ENCODE measurements around the gene PHLDB1. TPM values are rescaled to one million over a fixed set of nuclear protein-coding genes. Genes with fewer than 3 reads are reported as not detected.

Gene PHLDB1
- total and polyA plus RNA-seq, 11 donors: 86.0 to 129 (median 113) TPM

- Histone ChIP-seq H3K4me3 (no peak overlapping the region), H3K9me3 (no peaks in the 10 kb centered on the region), H3K36me3 (peaks cover 0 to 99% (median 98%) of the 10 kb centered on the region in 9 donors), H3K4me1 (peaks cover 0 to 5% (median 0%) of the 10 kb centered on the region in 12 donors), H3K27ac (no peak overlapping the region), H3K27me3 (no peaks in the 10 kb centered on the region)
- DNase-seq (peak in 1 of 5 donors; percentile 13), ATAC-seq (no peak)
- TF ChIP-seq CTCF (IDR thresholded peaks at IDR 0.05) (no peak), POLR2A (IDR thresholded peaks at IDR 0.05) (no peak)
- 78 to 97% (median 89%) methylated on average over 3 of the region's 3 CpGs for WGBS, 4 donors
- intact Hi-C loops (cut with DNase I): loop anchor here in 1 of 10 donors (10.0 kb wide), 1 partner anchor 47 kb away; the partner anchor contains the start of gene PHLDB1
These were observed 44.4 kb downstream of the PHLDB1 start for GRCh38 chr11:118651820-118652219.

DNA sequence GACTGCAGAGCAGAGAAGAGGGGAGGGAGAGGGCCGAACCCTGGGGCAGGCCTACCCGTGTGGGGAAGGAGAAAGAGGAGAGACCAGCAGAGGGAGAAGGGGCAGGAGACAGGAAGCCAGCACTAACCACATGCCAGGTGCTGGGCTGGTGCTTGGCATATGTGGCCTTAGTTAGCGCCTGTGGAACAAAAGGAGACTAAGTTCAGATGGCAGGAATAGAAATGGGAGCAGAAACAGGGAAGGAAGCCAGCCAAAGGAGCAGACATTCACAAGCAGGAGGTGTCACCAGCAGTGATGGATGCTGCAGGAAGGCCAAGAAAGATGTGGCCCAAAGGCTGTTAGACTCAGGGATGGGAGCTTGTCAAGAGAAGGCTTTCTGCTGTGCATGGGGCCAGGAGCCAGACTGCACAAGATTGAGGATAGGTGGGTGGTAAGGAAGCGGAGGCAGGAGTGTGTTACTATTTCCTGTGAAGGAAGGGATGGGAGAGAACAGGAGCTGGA, 45.3 kb downstream of the PHLDB1 start:
- Histone ChIP-seq H3K27ac (no peak overlapping the region), H3K9me3 (no peaks in the 10 kb centered on the region), H3K27me3 (no peaks in the 10 kb centered on the region), H3K4me1 (peaks cover 0 to 5% (median 0%) of the 10 kb centered on the region in 12 donors), H3K4me3 (no peak overlapping the region), H3K36me3 (peaks cover 0 to 100% (median 98%) of the 10 kb centered on the region in 9 donors)
- intact Hi-C loops (cut with DNase I): loop anchor here in 1 of 10 donors (10.0 kb wide), 1 partner anchor 48 kb away; the partner anchor contains the start of gene PHLDB1
- TF ChIP-seq CTCF (IDR thresholded peaks at IDR 0.05) (no peak), POLR2A (IDR thresholded peaks at IDR 0.05) (no peak)
- 60 to 69% (median 63%) methylated on average over 4 of the region's 4 CpGs for WGBS, 4 donors
- DNase-seq: peak in 2 of 5 donors; percentile 17 to 28
- no peak for ATAC-seq

- H3K27me3 ChIP-seq: no peaks in the 10 kb centered on the region
- no peaks in the 10 kb centered on the region for H3K9me3 ChIP-seq
- H3K27ac ChIP-seq: no peak overlapping the region
- intact Hi-C loops (cut with DNase I): loop anchor here in 1 of 10 donors (10.0 kb wide), 1 partner anchor 49 kb away; the partner anchor contains the start of gene PHLDB1
- TF ChIP-seq CTCF (IDR thresholded peaks at IDR 0.05): no peak
- TF ChIP-seq POLR2A (IDR thresholded peaks at IDR 0.05): no peak
- H3K4me3 ChIP-seq: no peak overlapping the region
- peaks cover 0 to 99% (median 91%) of the 10 kb centered on the region in 9 donors for H3K36me3 ChIP-seq
- WGBS, 4 donors: 78 to 86% (median 84%) methylated on average over 8 of the region's 8 CpGs
- peaks cover 0 to 10% (median 4%) of the 10 kb centered on the region in 12 donors for H3K4me1 ChIP-seq
- no peak for ATAC-seq
- DNase-seq: peak in 1 of 5 donors; percentile 22
These were observed 46.4 kb downstream of the PHLDB1 start for GRCh38 chr11:118653684-118654390.

- no peak for ATAC-seq
- no peak overlapping the region for H3K27ac ChIP-seq
- peaks cover 0 to 81% (median 73%) of the 10 kb centered on the region in 9 donors for H3K36me3 ChIP-seq
- WGBS, 4 donors: 88 to 96% (median 90%) methylated on average over 7 of the region's 7 CpGs
- intact Hi-C loops (cut with DNase I): loop anchor here (5.0 to 10.0 kb wide), 6 partner anchors 33 to 63 kb away; partner anchors contain the start of gene PHLDB1 (in 6 of the 10)
- DNase-seq: peak in 2 of 5 donors; percentile 23 to 31
- TF ChIP-seq POLR2A (IDR thresholded peaks at IDR 0.05): no peak
- TF ChIP-seq CTCF (IDR thresholded peaks at IDR 0.05): no peak
- no peak overlapping the region for H3K4me3 ChIP-seq
- H3K9me3 ChIP-seq: no peaks in the 10 kb centered on the region
- no peaks in the 10 kb centered on the region for H3K27me3 ChIP-seq
- peaks cover 0 to 26% (median 15%) of the 10 kb centered on the region in 12 donors for H3K4me1 ChIP-seq
These were observed 48.2 kb downstream of the PHLDB1 start for GRCh38 chr11:118655486-118656190.

All from heart left ventricle (tissue), 16 donors.